Transverse colon (tissue), 4 donors: ENCODE measurements around the gene MYO16. TPM values are rescaled to one million over a fixed set of nuclear protein-coding genes. Genes with fewer than 3 reads are reported as not detected.

ENCODE experiments used
- DNase-seq: peaks from one replicate; pipeline ENCODE4 v3.0.0-alpha.2; 2019
- H3K27ac ChIP-seq, 4 donors: fragments of 200-600 bp; sonication (generic); 2 replicates each; pipeline ENCODE4 v1.5.1; 2016 to 2018; ENCODE audit warnings: inconsistent platforms in 4 of 4
- H3K27me3 ChIP-seq: fragments of 200-600 bp; sonication (generic); 2 replicates; pipeline ENCODE4 v1.5.1; 2017; ENCODE audit warnings: inconsistent platforms
- H3K36me3 ChIP-seq, 4 donors: fragments of 200-600 bp; sonication (generic); 2 replicates each; pipeline ENCODE4 v1.5.1; 2017 to 2019; ENCODE audit warnings: inconsistent platforms in 4 of 4
- H3K4me1 ChIP-seq, 4 donors: fragments of 200-600 bp; sonication (generic); 2 replicates each; pipeline ENCODE4 v1.5.1; 2017 to 2020; ENCODE audit warnings: inconsistent platforms in 4 of 4
- H3K4me3 ChIP-seq, 4 donors: fragments of 200-600 bp; sonication (generic); 1 replicate in 1 of 4; 2 replicates in 3 of 4; pipeline versions ENCODE4 v1.5.1 to v1.6.1; 2017 to 2019; ENCODE audit warnings: inconsistent platforms in 4 of 4
- H3K9me3 ChIP-seq, 2 donors: fragments of 200-600 bp; sonication (generic); 2 replicates each; pipeline ENCODE4 v1.5.1; 2017 to 2019; ENCODE audit warnings: inconsistent platforms in 2 of 2
- CTCF ChIP-seq, 5 experiments: fragments of 200-600 bp in 3 of 5; fragments of 450-650 bp in 2 of 5; sonication (generic) in 3 of 5; IDR thresholded peaks; 1 replicate in 2 of 5; 2 replicates in 3 of 5; pipeline ENCODE4 v1.5.1; 2016 to 2017; ENCODE audit warnings: antibody characterized with exemption in 5 of 5, inconsistent platforms in 3 of 5, mild to moderate bottlenecking in 2 of 5, moderate library complexity in 1 of 5
- EP300 ChIP-seq: sonication (generic); formaldehyde crosslinking; IDR thresholded peaks from one replicate; pipeline ENCODE4 v1.6.1; 2017; ENCODE audit warnings: antibody characterized with exemption, low read depth
- POLR2A ChIP-seq: fragments of 450-650 bp; IDR thresholded peaks from one replicate; pipeline ENCODE4 v1.6.1; 2016; ENCODE audit warnings: antibody characterized with exemption, mild to moderate bottlenecking, moderate library complexity
- POLR2AphosphoS5 ChIP-seq, 3 donors: sonication (generic); formaldehyde crosslinking; IDR thresholded peaks; one replicate each; pipeline ENCODE4 v1.6.1; 2016; ENCODE audit warnings: antibody characterized with exemption in 3 of 3
- WGBS, 2 donors: methylation state at CpG; one replicate each; pipeline ENCODE4 v1.1.5; 2018; ENCODE audit warnings: low coverage in 1 of 2; 5-methylcytosine and 5-hydroxymethylcytosine counted together
- in situ Hi-C, 4 donors: fragments of 200-750 bp; cut with MboI; loops; one replicate each; pipeline versions ENCODE4 v1.15.0 to v1.15.1; 2017; ENCODE audit warnings: low sequenced_read_pairs in 3 of 4, low pct_ligation_motif_present in 1 of 4, low pct_unique_long_range_greater_than_20kb in 1 of 4
- intact Hi-C: fragments of 100-400 bp; cut with DNase I; formaldehyde crosslinking; loops from one replicate; pipeline ENCODE4 v1.15.1; 2023; ENCODE audit warnings: low total_unique reads
- total RNA-seq, 4 donors: library from RNA; depleted of rRNA; stranded (reverse); fragments of >200 nt; gene quantifications; one replicate each; pipeline ENCODE4 v1.1.0, GENCODE V29; 2016

Gene MYO16
- total RNA-seq, 4 donors from 2014 or later: under 0.01 to 3.4 TPM; not detected in 2

GRCh38 chr13:108813587-108814170 is 184.3 kb downstream of the MYO16 start:
- peaks cover 0 to 5% (median 2%) of the 10 kb centered on the region in 4 donors for H3K4me1 ChIP-seq
- WGBS, 2 donors: 36 to 41% methylated on average over 2 of the region's 2 CpGs
- no peaks in the 10 kb centered on the region for H3K27me3 ChIP-seq
- in situ Hi-C loops (no loop called here), intact Hi-C loops (no loop called here)
- DNase-seq: no peak
- H3K36me3 ChIP-seq: no peaks in the 10 kb centered on the region
- TF ChIP-seq POLR2AphosphoS5 (IDR thresholded peaks at IDR 0.05): no peak
- H3K9me3 ChIP-seq: no peaks in the 10 kb centered on the region
- H3K27ac ChIP-seq: no peak overlapping the region
- H3K4me3 ChIP-seq: no peak overlapping the region

GRCh38 chr13:108816375-108816774 is 187.0 kb downstream of the MYO16 start:
- WGBS, 2 donors: 89 to 92% methylated on average over 6 to 8 of the region's 8 CpGs
- no peak for DNase-seq
- peaks cover 0 to 5% (median 2%) of the 10 kb centered on the region in 4 donors for H3K4me1 ChIP-seq
- no peak for TF ChIP-seq POLR2A
- no peak for TF ChIP-seq CTCF (IDR thresholded peaks at IDR 0.05)
- no peak for TF ChIP-seq EP300
- no peak for TF ChIP-seq POLR2AphosphoS5 (IDR thresholded peaks at IDR 0.05)
- no peak overlapping the region for H3K27ac ChIP-seq
- H3K4me3 ChIP-seq: no peak overlapping the region
- intact Hi-C loops: no loop called here
- no peaks in the 10 kb centered on the region for H3K9me3 ChIP-seq
- no peaks in the 10 kb centered on the region for H3K27me3 ChIP-seq
- in situ Hi-C loops: no loop called here
- no peaks in the 10 kb centered on the region for H3K36me3 ChIP-seq

GRCh38 chr13:108827646-108828045 is 198.2 kb downstream of the MYO16 start:
- DNase-seq: no peak
- no peak for TF ChIP-seq EP300
- TF ChIP-seq POLR2A: no peak
- TF ChIP-seq CTCF (IDR thresholded peaks at IDR 0.05): no peak
- TF ChIP-seq POLR2AphosphoS5 (IDR thresholded peaks at IDR 0.05): no peak
- intact Hi-C loops: no loop called here
- in situ Hi-C loops: no loop called here
- WGBS, 2 donors: 73 to 84% methylated on average over 3 to 4 of the region's 4 CpGs
- no peaks in the 10 kb centered on the region for H3K36me3 ChIP-seq
- no peak overlapping the region for H3K4me3 ChIP-seq
- no peak overlapping the region for H3K27ac ChIP-seq
- no peaks in the 10 kb centered on the region for H3K4me1 ChIP-seq
- no peaks in the 10 kb centered on the region for H3K9me3 ChIP-seq
- no peaks in the 10 kb centered on the region for H3K27me3 ChIP-seq

- no peak overlapping the region for H3K4me3 ChIP-seq
- whole genome bisulfite sequencing, 2 donors: 71 to 76% methylated on average over 8 to 9 of the region's 9 CpGs
- no peaks in the 10 kb centered on the region for H3K9me3 ChIP-seq
- H3K4me1 ChIP-seq: no peaks in the 10 kb centered on the region
- H3K27me3 ChIP-seq: no peaks in the 10 kb centered on the region
- no peaks in the 10 kb centered on the region for H3K36me3 ChIP-seq
- in situ Hi-C loops: no loop called here
- no peak for TF ChIP-seq EP300
- TF ChIP-seq POLR2A: no peak
- TF ChIP-seq CTCF (IDR thresholded peaks at IDR 0.05): no peak
- no peak for TF ChIP-seq POLR2AphosphoS5 (IDR thresholded peaks at IDR 0.05)
- DNase-seq: no peak
- intact Hi-C loops: no loop called here
- H3K27ac ChIP-seq: no peak overlapping the region
Observed at GRCh38 chr13:108828086-108828815, 198.8 kb downstream of the MYO16 start.
